GM23248 (cell line): ENCODE measurements around the gene SMG5.

ENCODE experiments used
- EZH2 ChIP-seq: fragments of 200-600 bp; sonication (generic); IDR thresholded peaks from 2 replicates; pipeline ENCODE4 v1.6.1; 2018; ENCODE audit warnings: antibody characterized with exemption, mild to moderate bottlenecking; ENCODE audit not compliant: insufficient read depth, poor library complexity, severe bottlenecking
- EZH2phosphoT487 ChIP-seq: fragments of 200-600 bp; sonication (generic); IDR thresholded peaks from 2 replicates; pipeline ENCODE4 v1.6.1; 2018; ENCODE audit warnings: antibody characterized with exemption, moderate library complexity, mild to moderate bottlenecking, low read depth; ENCODE audit not compliant: insufficient read depth

- TF ChIP-seq EZH2phosphoT487: no peak
- TF ChIP-seq EZH2: no peak
Observed at GRCh38 chr1:156226116-156226538, 56.5 kb downstream of the SMG5 start.
